KMS-11 (cell line): ENCODE results near the gene MST1R.

Source experiments
- H2AFZ ChIP-seq: fragments of 200-600 bp; sonication (generic); 2 replicates; pipeline ENCODE4 v1.6.1; 2016; ENCODE audit warnings: antibody characterized with exemption, mixed run types, low read depth
- H3K27ac ChIP-seq: fragments of 200-600 bp; sonication (generic); 2 replicates; pipeline ENCODE4 v1.6.1; 2016; ENCODE audit warnings: mild to moderate bottlenecking, mixed run types
- H3K27me3 ChIP-seq: fragments of 200-600 bp; sonication (generic); 2 replicates; pipeline ENCODE4 v1.6.1; 2017; ENCODE audit warnings: mild to moderate bottlenecking, low read depth, mixed run types, moderate library complexity; ENCODE audit not compliant: insufficient read depth
- H3K36me3 ChIP-seq: fragments of 200-600 bp; sonication (generic); 2 replicates; pipeline ENCODE4 v1.6.1; 2017; ENCODE audit warnings: mild to moderate bottlenecking, mixed run types; ENCODE audit not compliant: insufficient read depth
- H3K4me1 ChIP-seq: fragments of 200-600 bp; sonication (generic); 2 replicates; pipeline ENCODE4 v1.6.1; 2016; ENCODE audit warnings: mild to moderate bottlenecking, low read depth, mixed run types; ENCODE audit not compliant: poor library complexity, severe bottlenecking
- H3K4me2 ChIP-seq: fragments of 200-600 bp; sonication (generic); 2 replicates; pipeline ENCODE4 v1.7.0; 2016; ENCODE audit warnings: mild to moderate bottlenecking, mixed run types
- H3K4me3 ChIP-seq: fragments of 200-600 bp; sonication (generic); IDR thresholded peaks from 2 replicates; pipeline ENCODE4 v1.6.1; 2017; ENCODE audit warnings: low read depth, low read length, mixed read lengths; ENCODE audit not compliant: insufficient read depth
- H3K79me2 ChIP-seq: fragments of 200-600 bp; sonication (generic); 2 replicates; pipeline ENCODE4 v1.6.1; 2016; ENCODE audit warnings: low read depth, mixed run types; ENCODE audit not compliant: insufficient read depth
- H3K9ac ChIP-seq: fragments of 200-600 bp; sonication (generic); 2 replicates; pipeline ENCODE4 v1.6.1; 2016; ENCODE audit warnings: mild to moderate bottlenecking, mixed run types
- H4K20me1 ChIP-seq: fragments of 200-600 bp; sonication (generic); 2 replicates; pipeline ENCODE4 v1.6.1; 2016; ENCODE audit warnings: mild to moderate bottlenecking, mixed run types; ENCODE audit not compliant: insufficient read depth
- CTCF ChIP-seq: fragments of 200-600 bp; sonication (generic); conservative IDR thresholded peaks from 2 replicates; pipeline ENCODE4 v1.6.1; 2017; ENCODE audit warnings: low read depth, mild to moderate bottlenecking, antibody characterized with exemption, low read length, moderate library complexity, mixed read lengths

MST1R gene

DNA sequence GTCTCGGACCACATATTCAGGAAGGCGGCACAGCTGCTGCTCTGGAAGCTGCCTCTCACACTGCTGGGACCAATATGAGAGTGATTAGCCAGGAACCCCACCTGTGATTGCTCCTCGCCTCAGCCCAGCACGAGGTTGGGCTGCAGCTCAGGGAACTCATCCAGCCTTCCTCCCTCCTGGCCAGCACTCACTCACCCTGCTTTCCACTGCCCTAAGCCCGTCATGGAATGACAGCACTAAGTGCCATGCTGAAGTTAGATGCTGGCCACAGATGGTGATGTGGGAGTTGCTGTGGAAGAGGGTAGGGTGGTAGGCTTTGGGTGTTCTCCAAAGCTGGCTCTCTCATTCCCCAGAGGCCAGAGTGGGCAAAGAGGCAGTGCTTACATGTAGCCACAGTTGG, 7.3 kb downstream of the MST1R start:
- Histone ChIP-seq H2AFZ (no peak overlapping the region), H3K27me3 (no peaks in the 10 kb centered on the region), H3K36me3 (no peaks in the 10 kb centered on the region), H4K20me1 (no peaks in the 10 kb centered on the region), H3K79me2 (no peaks in the 10 kb centered on the region), H3K4me3 (no peak overlapping the region), H3K4me2 (no peak overlapping the region), H3K27ac (no peak overlapping the region), H3K9ac (no peak overlapping the region), H3K4me1 (peaks cover 3% of the 10 kb centered on the region)
- TF ChIP-seq CTCF = no peak

GRCh38 chr3:49895791-49896190, 7.9 kb downstream of the MST1R start:
- no peak for TF ChIP-seq CTCF
- H3K27me3 ChIP-seq = no peaks in the 10 kb centered on the region
- no peaks in the 10 kb centered on the region for H3K79me2 ChIP-seq
- no peak overlapping the region for H2AFZ ChIP-seq
- H3K36me3 ChIP-seq = no peaks in the 10 kb centered on the region
- H3K4me1 ChIP-seq = no peaks in the 10 kb centered on the region
- H3K4me3 ChIP-seq = no peak overlapping the region
- no peak overlapping the region for H3K27ac ChIP-seq
- no peaks in the 10 kb centered on the region for H4K20me1 ChIP-seq
- H3K4me2 ChIP-seq = no peak overlapping the region
- H3K9ac ChIP-seq = no peak overlapping the region

DNA sequence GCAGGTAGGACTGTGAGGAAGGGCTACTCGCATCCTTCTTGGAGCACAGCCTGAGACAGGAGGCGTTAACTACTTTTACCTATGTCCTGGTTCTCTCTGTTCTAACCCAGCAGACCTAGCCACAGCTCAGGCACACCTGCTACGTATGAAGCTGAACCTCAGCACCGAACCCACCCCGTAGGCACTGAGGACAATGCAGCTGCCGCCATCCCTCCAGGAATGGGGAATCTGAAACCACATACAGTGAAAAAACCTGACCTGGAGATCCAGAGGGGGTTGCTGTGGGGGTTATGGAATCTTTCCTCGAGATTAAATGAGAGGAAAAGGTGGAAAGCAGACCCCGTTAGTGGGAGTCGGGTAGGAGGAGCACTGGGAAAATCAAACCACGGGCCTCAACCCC, 14.4 kb downstream of the MST1R start:
- Histone ChIP-seq H3K4me3 (no peak overlapping the region), H3K79me2 (no peaks in the 10 kb centered on the region), H3K4me1 (no peaks in the 10 kb centered on the region), H3K36me3 (no peaks in the 10 kb centered on the region), H3K27ac (no peak overlapping the region), H2AFZ (no peak overlapping the region), H3K27me3 (no peaks in the 10 kb centered on the region), H3K4me2 (no peak overlapping the region), H3K9ac (no peak overlapping the region), H4K20me1 (no peaks in the 10 kb centered on the region)
- TF ChIP-seq CTCF = no peak

GRCh38 chr3:49886922-49887265, 16.8 kb downstream of the MST1R start:
- H3K27ac ChIP-seq = no peak overlapping the region
- no peaks in the 10 kb centered on the region for H3K4me1 ChIP-seq
- no peak overlapping the region for H3K4me2 ChIP-seq
- TF ChIP-seq CTCF = no peak
- no peaks in the 10 kb centered on the region for H3K79me2 ChIP-seq
- H3K9ac ChIP-seq = no peak overlapping the region
- no peak overlapping the region for H2AFZ ChIP-seq
- no peak overlapping the region for H3K4me3 ChIP-seq
- no peaks in the 10 kb centered on the region for H3K36me3 ChIP-seq
- H3K27me3 ChIP-seq = no peaks in the 10 kb centered on the region
- no peaks in the 10 kb centered on the region for H4K20me1 ChIP-seq

GRCh38 chr3:49883998-49884397, 19.7 kb downstream of the MST1R start:
- no peaks in the 10 kb centered on the region for H3K36me3 ChIP-seq
- H3K4me3 ChIP-seq = no peak overlapping the region
- H4K20me1 ChIP-seq = no peaks in the 10 kb centered on the region
- no peak overlapping the region for H3K9ac ChIP-seq
- no peak overlapping the region for H3K27ac ChIP-seq
- H3K4me1 ChIP-seq = no peaks in the 10 kb centered on the region
- no peak overlapping the region for H3K4me2 ChIP-seq
- TF ChIP-seq CTCF = no peak
- H3K79me2 ChIP-seq = no peaks in the 10 kb centered on the region
- no peak overlapping the region for H2AFZ ChIP-seq
- H3K27me3 ChIP-seq = no peaks in the 10 kb centered on the region
